Forelimb muscle (tissue), 1 donor: Measurements from ENCODE around the gene NUDT8. TPM values are rescaled to one million over a fixed set of nuclear protein-coding genes. Genes with fewer than 3 reads are reported as not detected.
A peak's percentile ranks its signal among the peaks of the same experiment; 100 is the strongest.

Experiments used
- DNase-seq: peaks from one replicate; pipeline ENCODE4 v3.0.0-alpha.2; 2013; ENCODE audit warnings: low read depth
- polyA plus RNA-seq: library from polyadenylated mRNA; unstranded; fragments of 120-200 nt; gene quantifications from one replicate; pipeline ENCODE4 v1.2.1, GENCODE V29; 2013; ENCODE audit not compliant: insufficient read length

NUDT8 gene
- polyA plus RNA-seq: 3.7 TPM

GRCh38 chr11:67629386-67630227 is at the start of gene NUDT8:
TSS of gene NUDT8 (minus strand) at chr11:67629937. CDS start at chr11:67629911, 26 bp downstream.
- peak; percentile 26 for DNase-seq

GRCh38 chr11:67675058-67675747 is 45.5 kb upstream of the NUDT8 start:
- DNase-seq: no peak

DNA sequence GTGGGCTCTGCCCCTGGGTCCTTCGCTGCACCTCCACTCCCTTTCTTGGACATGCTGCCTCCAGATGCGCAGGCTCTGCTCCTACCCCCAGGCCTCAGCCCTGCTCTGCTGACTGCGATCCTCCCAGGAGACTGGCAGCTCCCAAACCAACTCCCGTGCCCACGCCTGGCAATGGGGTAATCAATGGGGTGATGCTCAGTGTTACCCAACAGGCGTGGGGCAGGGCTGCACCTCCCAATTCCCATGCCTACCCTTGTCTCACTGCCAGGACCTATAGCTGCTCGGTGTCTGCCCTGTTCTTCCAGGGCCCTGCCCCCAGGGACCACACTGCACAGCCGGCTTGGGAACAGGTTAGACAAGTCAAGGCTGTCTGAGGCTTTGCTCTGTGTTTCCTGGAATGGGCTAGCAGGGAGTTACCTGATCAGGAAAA is 44.7 kb upstream of the NUDT8 start, which contains the start of gene ALDH3B2:
Gene ALDH3B2 (minus strand): TSS at position 182 of the 430 bp plus-strand sequence. CDS start 7,688 bp downstream, outside the sequence.
- no peak for DNase-seq

- DNase-seq: no peak
Measured at GRCh38 chr11:67673902-67674301, 44.2 kb upstream of the NUDT8 start.

GRCh38 chr11:67673358-67673757 is 43.6 kb upstream of the NUDT8 start:
- DNase-seq: no peak

DNA sequence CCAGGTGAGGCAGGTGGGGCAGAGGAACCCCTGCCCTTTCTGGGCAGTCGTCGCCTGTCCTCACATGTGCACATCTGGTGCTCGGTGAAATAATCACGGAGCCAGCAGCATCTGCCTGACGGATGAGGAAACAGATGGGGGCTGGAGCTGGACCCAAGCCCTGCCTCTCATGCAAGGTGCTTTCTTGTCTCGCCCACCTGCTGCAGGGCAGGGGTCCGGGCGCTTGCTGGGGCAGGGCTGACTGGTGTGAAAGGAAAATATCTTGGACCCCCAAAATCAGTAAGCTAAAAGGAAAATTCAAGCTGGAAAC is 41.4 kb upstream of the NUDT8 start:
- no peak for DNase-seq

DNA sequence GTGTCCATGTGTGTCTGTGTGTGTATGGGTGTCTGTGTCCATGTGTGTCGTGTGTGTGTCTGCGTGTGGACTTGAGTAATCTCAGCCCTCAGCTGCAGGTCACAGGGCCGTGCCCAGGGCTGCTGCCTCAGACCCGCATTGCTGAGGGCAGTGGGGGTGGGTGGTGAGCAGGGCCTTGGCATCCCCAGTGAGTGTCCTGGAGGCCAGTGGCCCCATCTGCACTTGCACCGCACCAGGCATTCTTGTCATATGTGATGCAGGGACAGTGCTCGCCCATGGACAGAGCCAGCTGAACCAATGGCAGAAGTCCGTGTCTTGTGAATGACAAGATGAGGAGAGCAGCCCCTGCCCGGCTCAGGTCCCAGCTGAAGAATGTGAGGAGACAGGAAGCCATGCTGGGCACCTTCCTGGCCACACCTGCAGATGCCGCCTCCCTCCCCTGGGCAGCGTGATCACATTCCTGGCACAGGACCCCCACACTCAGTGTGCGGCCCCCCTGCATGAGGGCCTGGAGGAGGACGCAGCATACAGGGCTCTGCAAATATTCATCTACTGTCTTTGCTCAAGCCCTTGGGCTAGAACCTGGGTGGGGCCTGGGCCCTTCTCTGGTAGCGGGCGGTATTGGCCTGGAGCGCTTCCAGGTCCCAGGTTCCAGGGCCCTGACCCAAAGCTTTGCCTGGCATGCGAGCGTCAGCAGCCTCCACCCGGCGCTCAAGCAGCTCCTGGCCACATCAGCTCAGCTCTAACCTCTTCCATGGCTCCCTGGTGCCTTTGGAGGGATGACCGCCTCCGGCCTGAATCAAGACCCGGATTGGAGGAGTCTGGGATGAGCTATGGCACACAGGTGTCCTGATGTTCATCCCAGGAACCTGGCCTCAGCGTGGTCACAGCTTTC is 40.8 kb upstream of the NUDT8 start:
- no peak for DNase-seq

- no peak for DNase-seq
Measured at GRCh38 chr11:67668192-67668551, 38.4 kb upstream of the NUDT8 start.

GRCh38 chr11:67667490-67668191 is 37.9 kb upstream of the NUDT8 start:
- no peak for DNase-seq

- DNase-seq: no peak
Measured at GRCh38 chr11:67666676-67667489, 37.1 kb upstream of the NUDT8 start.

GRCh38 chr11:67666303-67666645 is 36.5 kb upstream of the NUDT8 start:
- no peak for DNase-seq

DNA sequence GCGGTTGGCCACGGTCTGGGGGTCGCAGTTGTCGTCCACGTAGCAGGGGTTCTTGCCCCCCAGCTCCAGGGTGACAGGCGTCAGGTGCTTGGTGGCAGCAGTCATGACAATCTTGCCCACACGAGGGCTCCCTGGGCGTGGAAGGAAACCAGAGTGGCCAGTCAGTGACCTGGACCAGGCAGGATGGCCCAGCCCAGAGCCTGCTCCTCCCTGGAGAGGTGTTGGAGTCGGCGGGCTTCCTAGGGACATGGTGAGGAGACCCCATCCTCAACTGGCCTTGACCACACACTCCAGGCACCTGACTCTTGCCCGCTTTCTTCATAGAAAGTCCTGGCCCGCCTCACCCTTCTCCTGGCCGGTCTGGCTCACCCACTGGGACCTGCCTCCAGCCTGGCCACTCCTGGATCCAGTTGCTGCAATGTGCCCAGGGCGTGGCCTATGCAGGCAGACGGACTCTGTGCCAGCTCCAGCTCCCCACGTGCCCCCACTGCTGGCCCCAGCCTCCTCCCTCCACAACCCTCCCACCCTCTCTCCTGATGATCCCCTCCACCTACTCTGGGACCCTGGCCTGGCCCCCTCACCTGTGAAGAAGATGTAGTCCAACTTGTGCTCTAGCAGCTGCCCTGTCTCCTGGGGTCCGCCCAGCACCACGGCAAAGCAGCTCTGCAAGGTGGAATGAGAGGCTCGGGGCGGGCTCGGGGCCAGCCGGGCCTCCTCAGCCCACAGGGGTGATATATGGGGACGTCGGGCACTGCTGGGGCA is 36.0 kb upstream of the NUDT8 start:
- no peak for DNase-seq

DNA sequence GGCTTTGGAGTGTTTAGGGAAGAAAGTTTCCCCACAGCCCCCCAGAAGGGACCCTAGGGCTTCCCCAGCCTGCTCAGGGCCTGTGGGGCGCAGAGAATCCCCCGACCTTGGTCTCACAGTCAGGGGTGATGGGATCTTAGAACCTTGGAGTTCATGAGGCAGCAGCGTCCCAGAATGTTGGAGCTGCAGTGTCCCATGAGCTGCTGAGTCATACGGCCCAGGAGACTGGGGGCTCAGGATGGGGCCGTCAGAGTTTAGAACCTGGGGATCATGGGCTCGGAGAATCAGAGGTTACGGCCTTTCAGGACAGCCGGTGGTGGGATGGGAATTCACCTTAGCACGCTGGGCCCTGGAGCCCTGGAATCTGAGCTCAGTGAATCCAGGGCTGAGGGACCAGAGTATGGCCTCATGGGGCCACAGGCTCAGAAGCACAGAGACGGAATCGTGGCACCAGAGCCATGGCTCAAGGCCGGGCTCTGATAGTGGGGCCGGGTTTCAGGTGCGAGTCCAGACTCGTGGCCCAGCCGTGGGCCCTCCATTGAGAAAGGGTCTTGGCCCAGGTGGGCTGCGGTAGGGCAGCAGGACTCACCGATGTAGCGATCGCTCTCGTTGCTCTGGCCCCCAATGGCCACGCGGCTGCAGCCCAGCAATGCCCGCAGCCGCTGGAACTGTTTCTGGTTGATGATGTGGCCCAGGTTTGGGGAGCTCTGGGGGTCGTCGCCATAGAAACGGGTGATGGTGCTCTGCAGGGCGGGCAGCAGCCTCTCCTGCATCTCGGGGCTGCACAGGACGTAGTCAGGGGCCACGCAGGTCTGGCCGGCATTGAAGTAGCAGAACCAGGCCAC is 35.2 kb upstream of the NUDT8 start:
- DNase-seq: no peak

- no peak for DNase-seq
Measured at GRCh38 chr11:67664213-67664585, 34.5 kb upstream of the NUDT8 start.

DNA sequence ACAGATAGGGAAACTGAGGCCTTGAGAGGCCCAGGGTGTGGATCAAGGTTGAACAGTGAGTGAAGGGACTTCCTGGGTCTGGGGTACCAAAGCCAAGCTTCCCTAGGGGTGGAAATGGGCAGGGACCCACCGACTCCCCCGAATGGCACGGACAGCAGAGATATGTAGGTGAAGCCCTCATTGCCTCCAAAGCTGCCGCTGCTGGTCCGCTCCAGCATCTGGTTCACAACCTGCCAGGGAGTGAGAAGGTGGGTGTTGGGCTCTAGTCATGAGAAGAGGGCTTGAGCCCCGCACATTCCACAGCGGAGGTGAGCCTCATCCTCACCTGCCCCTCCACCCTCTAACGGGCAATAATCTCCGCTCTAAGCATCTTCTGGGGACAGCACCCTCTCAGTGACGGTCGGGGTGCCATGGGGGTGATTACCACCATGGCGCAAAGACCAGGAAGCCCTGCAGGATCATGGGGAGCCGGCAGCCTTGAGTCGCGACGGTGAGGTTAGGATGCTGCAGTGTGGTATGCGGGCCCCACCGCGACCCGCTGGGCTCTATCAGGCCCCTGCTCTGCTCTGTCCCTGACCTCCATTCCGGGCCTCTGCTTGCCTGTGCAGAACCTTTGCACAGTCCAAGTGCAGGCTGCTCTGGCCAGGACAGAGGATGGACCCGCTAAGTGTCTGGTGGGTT is 33.9 kb upstream of the NUDT8 start:
- no peak for DNase-seq

GRCh38 chr11:67662835-67663531 is 33.2 kb upstream of the NUDT8 start:
- no peak for DNase-seq

- no peak for DNase-seq
Measured at GRCh38 chr11:67662142-67662834, 32.6 kb upstream of the NUDT8 start.
